ENCODE results near the gene TBX19. TPM values are rescaled to one million over a fixed set of nuclear protein-coding genes. Genes with fewer than 3 reads are reported as not detected.

Gene TBX19
- total RNA-seq, 4 donors from 2014 or later, result 1.4 to 8.5 (median 4.8) TPM

GRCh38 chr1:168301664-168302320 lies 21.1 kb downstream of the TBX19 start:
- Histone ChIP-seq H3K9me3 (no peaks in the 10 kb centered on the region), H3K27me3 (no peaks in the 10 kb centered on the region), H3K4me3 (no peak overlapping the region), H3K27ac (no peak overlapping the region), H3K4me1 (no peaks in the 10 kb centered on the region), H3K36me3 (no peaks in the 10 kb centered on the region)
- TF ChIP-seq CTCF (IDR thresholded peaks at IDR 0.05) (no peak), POLR2A (IDR thresholded peaks at IDR 0.05) (no peak)
- intact Hi-C loops (cut with DNase I; ENCODE audit: low total_unique reads), result no loop called here
- DNase-seq, result no peak

- no peak overlapping the region for H3K4me3 ChIP-seq
- no peak for TF ChIP-seq CTCF (IDR thresholded peaks at IDR 0.05)
- TF ChIP-seq POLR2A (IDR thresholded peaks at IDR 0.05), result no peak
- no peaks in the 10 kb centered on the region for H3K36me3 ChIP-seq
- H3K4me1 ChIP-seq, result no peaks in the 10 kb centered on the region
- no peaks in the 10 kb centered on the region for H3K9me3 ChIP-seq
- no peak overlapping the region for H3K27ac ChIP-seq
- H3K27me3 ChIP-seq, result no peaks in the 10 kb centered on the region
- intact Hi-C loops (cut with DNase I; ENCODE audit: low total_unique reads), result no loop called here
- DNase-seq, result no peak
These were observed 23.3 kb downstream of the TBX19 start for GRCh38 chr1:168303716-168304540.

- Histone ChIP-seq H3K4me3 (no peak overlapping the region), H3K9me3 (no peaks in the 10 kb centered on the region), H3K4me1 (no peaks in the 10 kb centered on the region), H3K27ac (no peak overlapping the region), H3K27me3 (no peaks in the 10 kb centered on the region), H3K36me3 (no peaks in the 10 kb centered on the region)
- TF ChIP-seq CTCF (IDR thresholded peaks at IDR 0.05), result no peak
- intact Hi-C loops (cut with DNase I; ENCODE audit: low total_unique reads), result no loop called here
- DNase-seq, result no peak
These were observed 24.2 kb downstream of the TBX19 start for GRCh38 chr1:168304865-168305264.

GRCh38 chr1:168312718-168313604 lies 32.3 kb downstream of the TBX19 start:
- no peaks in the 10 kb centered on the region for H3K9me3 ChIP-seq
- H3K4me1 ChIP-seq, result no peaks in the 10 kb centered on the region
- no peaks in the 10 kb centered on the region for H3K36me3 ChIP-seq
- DNase-seq, result no peak
- intact Hi-C loops (cut with DNase I; ENCODE audit: low total_unique reads), result no loop called here
- no peaks in the 10 kb centered on the region for H3K27me3 ChIP-seq
- TF ChIP-seq POLR2A (IDR thresholded peaks at IDR 0.05), result no peak
- TF ChIP-seq CTCF (IDR thresholded peaks at IDR 0.05), result no peak
- H3K4me3 ChIP-seq, result no peak overlapping the region
- no peak overlapping the region for H3K27ac ChIP-seq
